Panc1 (cell line): ENCODE results near the gene MYO1F. TPM values are rescaled to one million over a fixed set of nuclear protein-coding genes. Genes with fewer than 3 reads are reported as not detected.
A peak's percentile ranks its signal among the peaks of the same experiment; 100 is the strongest.

Source experiments
- ATAC-seq: fragments of 200-7000 bp; cut with Tn5 transposase; 2 replicates; pipeline ENCODE4 v1.9.1; 2020; ENCODE audit warnings: mild to moderate bottlenecking, moderate library complexity
- BruUV-seq: library from RNA; stranded (reverse); fragments of 400-500 nt; replicated peaks from 2 replicates; lab custom pipeline; 2021; lab: Mats Ljungman, UMichigan
- CTCF ChIA-PET: fragments of 300-600 bp; sonication (Branson Sonifier 250); formaldehyde crosslinking; loops from one replicate; lab custom pipeline; 2022; ENCODE audit warnings: antibody characterized with exemption; lab: Charles Lee
- POLR2A ChIA-PET: fragments of 300-600 bp; sonication (Branson Sonifier 250); formaldehyde crosslinking; loops from one replicate; lab custom pipeline; 2022; ENCODE audit warnings: antibody characterized with exemption; lab: Charles Lee
- DNase-seq: peaks from one replicate; pipeline ENCODE4 v3.0.0-alpha.2; 2010; ENCODE audit warnings: low read depth, low spot score
- H3K27ac ChIP-seq: 2 replicates; pipeline ENCODE4 v1.5.1; 2011; ENCODE audit warnings: mild to moderate bottlenecking, low read length, inconsistent platforms
- H3K27me3 ChIP-seq: fragments of 200-500 bp; sonication (Bioruptor generic); 2 replicates; pipeline ENCODE4 v1.6.0; 2014; ENCODE audit warnings: low read length, inconsistent platforms; ENCODE audit not compliant: control insufficient read depth, insufficient read depth
- H3K36me3 ChIP-seq: fragments of 200-500 bp; sonication (Bioruptor generic); 2 replicates; pipeline ENCODE4 v1.5.1; 2014; ENCODE audit warnings: inconsistent platforms, mild to moderate bottlenecking, low read length, moderate library complexity; ENCODE audit not compliant: control insufficient read depth, insufficient read depth
- H3K4me1 ChIP-seq: 2 replicates; pipeline ENCODE4 v1.5.1; 2011; ENCODE audit warnings: inconsistent platforms, mild to moderate bottlenecking, low read length, moderate library complexity; ENCODE audit not compliant: control insufficient read depth, insufficient read depth
- H3K4me3 ChIP-seq, 2 experiments: 2 replicates each; pipeline ENCODE4 v1.5.1; 2011 to 2012; ENCODE audit warnings: low read depth in 2 of 2, low read length in 2 of 2, mild to moderate bottlenecking in 2 of 2, inconsistent platforms in 1 of 2, moderate library complexity in 1 of 2
- H3K9me3 ChIP-seq: fragments of 200-500 bp; sonication (Bioruptor generic); 2 replicates; pipeline ENCODE4 v1.5.1; 2014; ENCODE audit warnings: low read depth, mild to moderate bottlenecking, inconsistent platforms, low read length, moderate library complexity; ENCODE audit not compliant: control insufficient read depth, insufficient read depth
- POLR2AphosphoS5 ChIP-seq: IDR thresholded peaks from 2 replicates; pipeline ENCODE4 v1.6.1; 2012; ENCODE audit warnings: mild to moderate bottlenecking, low read depth, low read length, moderate library complexity
- SIN3A ChIP-seq: IDR thresholded peaks from 2 replicates; pipeline ENCODE4 v1.6.1; 2012; ENCODE audit warnings: low read depth, mild to moderate bottlenecking, low read length, moderate library complexity, borderline replicate concordance; ENCODE audit not compliant: insufficient read depth
- in situ Hi-C: cut with HindIII; loops from 2 replicates; pipeline ENCODE4 v1.10.0; 2016; ENCODE audit warnings: low sequenced_read_pairs, low pct_unique_long_range_greater_than_20kb
- intact Hi-C: fragments of 100-400 bp; cut with micrococcal nuclease; formaldehyde crosslinking; loops from one replicate; pipeline ENCODE4 v1.10.0; 2022; ENCODE audit not compliant: unreplicated experiment
- total RNA-seq: library from RNA; stranded (reverse); gene quantifications from one replicate; pipeline ENCODE4 v1.2.1, GENCODE V29; 2021; ENCODE audit not compliant: unreplicated experiment
- TF ChIP-seq, protein P1 (sequence below): fragments of 450-650 bp; IDR thresholded peaks from 2 replicates; pipeline ENCODE4 v1.5.1; 2017; ENCODE audit warnings: mild to moderate bottlenecking
- TF ChIP-seq, protein P2 (sequence below), 2 experiments: IDR thresholded peaks; 2 replicates each; pipeline ENCODE4 v1.6.1; 2011 to 2012; ENCODE audit warnings: low read depth in 2 of 2, control low read depth in 1 of 2, low read length in 1 of 2, mild to moderate bottlenecking in 1 of 2, moderate library complexity in 1 of 2; ENCODE audit not compliant: insufficient read depth in 1 of 2

MYO1F gene
- total RNA-seq, 1 experiment from 2014 or later, result 0.33 TPM

DNA sequence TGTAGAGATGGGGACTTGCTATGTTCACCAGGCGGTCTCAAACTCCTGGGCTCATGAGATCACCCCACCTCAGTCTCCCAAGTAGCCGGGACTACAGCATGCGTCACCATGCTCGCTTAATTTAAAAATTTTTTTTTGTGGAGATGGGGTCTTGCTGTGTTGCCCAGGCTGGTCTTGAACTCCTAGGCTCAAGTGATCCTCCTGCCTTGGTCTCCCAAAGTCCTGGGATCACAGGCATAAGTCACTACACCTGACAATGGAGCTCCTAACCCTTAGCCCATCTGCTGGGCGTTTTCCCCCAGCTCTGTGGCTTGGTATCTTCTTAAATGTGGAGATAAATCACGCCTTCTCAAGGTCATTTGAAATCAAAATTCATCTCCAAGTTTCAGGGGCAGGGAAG, 39.6 kb upstream of the MYO1F start:
- ATAC-seq, result no peak
- no TSS peak for BruUV-seq
- ChIA-PET CTCF (interaction anchor here (0.6 to 0.7 kb wide), 2 partner anchors 23 to 77 kb away, joined by 3 read pairs; no protein-coding TSS in a partner anchor), POLR2A (no interaction called here)
- Histone ChIP-seq H3K4me1 (peaks cover 4% of the 10 kb centered on the region), H3K9me3 (no peaks in the 10 kb centered on the region), H3K4me3 (no peak overlapping the region), H3K27me3 (no peaks in the 10 kb centered on the region), H3K36me3 (no peaks in the 10 kb centered on the region), H3K27ac (no peak overlapping the region)
- in situ Hi-C loops (no loop called here), intact Hi-C loops (no loop called here)
- TF ChIP-seq, protein P1, sequence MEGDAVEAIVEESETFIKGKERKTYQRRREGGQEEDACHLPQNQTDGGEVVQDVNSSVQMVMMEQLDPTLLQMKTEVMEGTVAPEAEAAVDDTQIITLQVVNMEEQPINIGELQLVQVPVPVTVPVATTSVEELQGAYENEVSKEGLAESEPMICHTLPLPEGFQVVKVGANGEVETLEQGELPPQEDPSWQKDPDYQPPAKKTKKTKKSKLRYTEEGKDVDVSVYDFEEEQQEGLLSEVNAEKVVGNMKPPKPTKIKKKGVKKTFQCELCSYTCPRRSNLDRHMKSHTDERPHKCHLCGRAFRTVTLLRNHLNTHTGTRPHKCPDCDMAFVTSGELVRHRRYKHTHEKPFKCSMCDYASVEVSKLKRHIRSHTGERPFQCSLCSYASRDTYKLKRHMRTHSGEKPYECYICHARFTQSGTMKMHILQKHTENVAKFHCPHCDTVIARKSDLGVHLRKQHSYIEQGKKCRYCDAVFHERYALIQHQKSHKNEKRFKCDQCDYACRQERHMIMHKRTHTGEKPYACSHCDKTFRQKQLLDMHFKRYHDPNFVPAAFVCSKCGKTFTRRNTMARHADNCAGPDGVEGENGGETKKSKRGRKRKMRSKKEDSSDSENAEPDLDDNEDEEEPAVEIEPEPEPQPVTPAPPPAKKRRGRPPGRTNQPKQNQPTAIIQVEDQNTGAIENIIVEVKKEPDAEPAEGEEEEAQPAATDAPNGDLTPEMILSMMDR, result no peak
- TF ChIP-seq, protein P2, sequence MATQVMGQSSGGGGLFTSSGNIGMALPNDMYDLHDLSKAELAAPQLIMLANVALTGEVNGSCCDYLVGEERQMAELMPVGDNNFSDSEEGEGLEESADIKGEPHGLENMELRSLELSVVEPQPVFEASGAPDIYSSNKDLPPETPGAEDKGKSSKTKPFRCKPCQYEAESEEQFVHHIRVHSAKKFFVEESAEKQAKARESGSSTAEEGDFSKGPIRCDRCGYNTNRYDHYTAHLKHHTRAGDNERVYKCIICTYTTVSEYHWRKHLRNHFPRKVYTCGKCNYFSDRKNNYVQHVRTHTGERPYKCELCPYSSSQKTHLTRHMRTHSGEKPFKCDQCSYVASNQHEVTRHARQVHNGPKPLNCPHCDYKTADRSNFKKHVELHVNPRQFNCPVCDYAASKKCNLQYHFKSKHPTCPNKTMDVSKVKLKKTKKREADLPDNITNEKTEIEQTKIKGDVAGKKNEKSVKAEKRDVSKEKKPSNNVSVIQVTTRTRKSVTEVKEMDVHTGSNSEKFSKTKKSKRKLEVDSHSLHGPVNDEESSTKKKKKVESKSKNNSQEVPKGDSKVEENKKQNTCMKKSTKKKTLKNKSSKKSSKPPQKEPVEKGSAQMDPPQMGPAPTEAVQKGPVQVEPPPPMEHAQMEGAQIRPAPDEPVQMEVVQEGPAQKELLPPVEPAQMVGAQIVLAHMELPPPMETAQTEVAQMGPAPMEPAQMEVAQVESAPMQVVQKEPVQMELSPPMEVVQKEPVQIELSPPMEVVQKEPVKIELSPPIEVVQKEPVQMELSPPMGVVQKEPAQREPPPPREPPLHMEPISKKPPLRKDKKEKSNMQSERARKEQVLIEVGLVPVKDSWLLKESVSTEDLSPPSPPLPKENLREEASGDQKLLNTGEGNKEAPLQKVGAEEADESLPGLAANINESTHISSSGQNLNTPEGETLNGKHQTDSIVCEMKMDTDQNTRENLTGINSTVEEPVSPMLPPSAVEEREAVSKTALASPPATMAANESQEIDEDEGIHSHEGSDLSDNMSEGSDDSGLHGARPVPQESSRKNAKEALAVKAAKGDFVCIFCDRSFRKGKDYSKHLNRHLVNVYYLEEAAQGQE (IDR thresholded peaks at IDR 0.05; ENCODE audit: insufficient read depth in 1 of 2, low read depth in 2 of 2, low read length in 1 of 2), result no peak
- no peak for TF ChIP-seq SIN3A
- no peak for TF ChIP-seq POLR2AphosphoS5
- no peak for DNase-seq

DNA sequence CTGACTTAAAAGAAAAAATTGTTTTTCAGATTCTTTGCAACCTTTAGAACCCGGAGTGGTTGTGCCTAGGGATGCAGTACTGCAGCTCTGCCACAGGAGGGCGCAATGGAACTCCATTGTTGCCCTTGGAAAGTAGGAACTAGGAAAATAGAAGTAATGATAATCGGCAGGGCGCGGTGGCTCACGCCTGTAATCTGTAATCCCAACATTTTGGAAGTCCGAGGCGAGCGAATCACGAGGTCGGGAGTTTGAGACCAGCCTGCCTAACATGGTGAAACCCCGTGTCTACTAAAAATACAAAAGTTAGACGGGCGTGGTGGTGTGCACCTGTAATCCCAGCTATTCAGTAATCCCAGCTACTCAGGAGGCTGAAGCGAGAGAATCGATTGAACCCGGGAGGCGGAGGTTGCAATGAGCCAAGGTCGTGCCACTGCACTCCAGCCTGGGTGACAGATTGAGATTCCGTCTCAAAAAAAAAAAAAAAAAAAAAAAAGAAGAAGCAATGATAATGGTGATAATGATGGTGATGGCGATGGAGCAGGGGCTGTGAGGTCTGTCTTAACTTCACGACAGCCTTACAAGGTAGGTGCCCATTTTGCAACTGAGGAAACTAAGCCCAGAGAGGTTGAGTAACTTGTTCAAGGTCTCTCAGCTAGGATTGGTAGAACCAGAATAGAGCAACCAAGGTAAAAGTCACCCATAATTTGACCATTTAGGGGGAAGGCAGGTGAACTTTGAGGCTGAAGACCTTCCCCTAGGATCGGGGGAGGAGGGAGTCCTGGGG, 38.8 kb upstream of the MYO1F start:
- DNase-seq, result no peak
- intact Hi-C loops, result no loop called here
- ChIA-PET POLR2A (interaction anchor here (0.8 kb wide), 1 partner anchor 14 kb away, joined by 3 read pairs; the partner anchor contains the start of gene NFILZ), CTCF (interaction anchor here (0.6 to 0.8 kb wide), 2 partner anchors 40 to 460 kb away, joined by 3 read pairs; no protein-coding TSS in a partner anchor)
- TF ChIP-seq, protein P2 (IDR thresholded peaks at IDR 0.05; ENCODE audit: insufficient read depth in 1 of 2, low read depth in 2 of 2, low read length in 1 of 2), result no peak
- TF ChIP-seq, protein P1, result peak; percentile 90
- H3K4me3 ChIP-seq, result peak overlapping the region in 1 of 2 experiments; percentile 16; a peak in 1 of 4 replicates
- no peak overlapping the region for H3K27ac ChIP-seq
- H3K27me3 ChIP-seq, result no peaks in the 10 kb centered on the region
- in situ Hi-C loops, result no loop called here
- H3K36me3 ChIP-seq, result no peaks in the 10 kb centered on the region
- no TSS peak for BruUV-seq
- no peaks in the 10 kb centered on the region for H3K9me3 ChIP-seq
- peak; percentile 39; the same call in 1 of the 2 replicates for ATAC-seq
- H3K4me1 ChIP-seq, result peaks cover 8% of the 10 kb centered on the region
